NCI-H187 (cell line): Measurements from ENCODE around the gene SORCS2.

Source experiments
- DNase-seq, 2 experiments: peaks; one replicate each; lab custom pipeline; 2025; lab: John Stamatoyannopoulos, UW

Gene SORCS2

GRCh38 chr4:7614350-7614949 is 422.1 kb downstream of the SORCS2 start:
- no peak for DNase-seq

GRCh38 chr4:7616193-7616592 is 423.9 kb downstream of the SORCS2 start:
- no peak for DNase-seq

- DNase-seq = no peak
These were observed 426.0 kb downstream of the SORCS2 start for GRCh38 chr4:7618361-7618760.

GRCh38 chr4:7620086-7620813 is 427.9 kb downstream of the SORCS2 start:
- no peak for DNase-seq

GRCh38 chr4:7620814-7621176 is 428.5 kb downstream of the SORCS2 start:
- no peak for DNase-seq

- no peak for DNase-seq
These were observed 429.1 kb downstream of the SORCS2 start for GRCh38 chr4:7621252-7622035.

GRCh38 chr4:7622371-7622770 is 430.0 kb downstream of the SORCS2 start:
- no peak for DNase-seq

GRCh38 chr4:7623468-7623867 is 431.1 kb downstream of the SORCS2 start:
- DNase-seq = no peak

GRCh38 chr4:7624396-7624980 is 432.1 kb downstream of the SORCS2 start:
- DNase-seq = no peak

- no peak for DNase-seq
These were observed 432.7 kb downstream of the SORCS2 start for GRCh38 chr4:7625071-7625470.

- no peak for DNase-seq
These were observed 434.2 kb downstream of the SORCS2 start for GRCh38 chr4:7626531-7626930.

GRCh38 chr4:7627251-7628250 is 435.2 kb downstream of the SORCS2 start:
- no peak for DNase-seq

- DNase-seq = no peak
These were observed 436.1 kb downstream of the SORCS2 start for GRCh38 chr4:7628432-7628831.

- DNase-seq = no peak
These were observed 437.3 kb downstream of the SORCS2 start for GRCh38 chr4:7629501-7630254.

- DNase-seq = no peak
These were observed 438.4 kb downstream of the SORCS2 start for GRCh38 chr4:7630568-7631287.

- DNase-seq = no peak
These were observed 439.1 kb downstream of the SORCS2 start for GRCh38 chr4:7631288-7632014.

GRCh38 chr4:7632341-7632740 is 440.0 kb downstream of the SORCS2 start:
- DNase-seq = no peak

- no peak for DNase-seq
These were observed 440.6 kb downstream of the SORCS2 start for GRCh38 chr4:7632971-7633370.

GRCh38 chr4:7634661-7635251 is 442.4 kb downstream of the SORCS2 start:
- DNase-seq = no peak
